Measurements from ENCODE around the gene SLC25A45.
A peak's percentile ranks its signal among the peaks of the same experiment; 100 is the strongest.
"Not testable (repeated sequence)": the region's sequence is repeated elsewhere in the genome, so short reads cannot be mapped to it uniquely, and the experiment has no call there.

The SLC25A45 gene

GRCh38 chr11:65362966-65363365 is 19.5 kb downstream of the SLC25A45 start:
- DNase-seq (ENCODE audit: low read depth) = no peak

GRCh38 chr11:65362320-65362931 is 20.0 kb downstream of the SLC25A45 start:
- DNase-seq (ENCODE audit: low read depth) = no peak

- DNase-seq (ENCODE audit: low read depth) = no peak
Measured at GRCh38 chr11:65357856-65358356, 24.5 kb downstream of the SLC25A45 start.

- no peak for DNase-seq (ENCODE audit: low read depth)
Measured at GRCh38 chr11:65356394-65356972, 26.0 kb downstream of the SLC25A45 start.

GRCh38 chr11:65355776-65356393 is 26.6 kb downstream of the SLC25A45 start:
- no peak for DNase-seq (ENCODE audit: low read depth)

- peak; percentile 49 for DNase-seq (ENCODE audit: low read depth)
Measured at GRCh38 chr11:65355013-65355775, 27.3 kb downstream of the SLC25A45 start.

- peak; percentile 92 for DNase-seq (ENCODE audit: low read depth)
Measured at GRCh38 chr11:65354265-65355012, 28.0 kb downstream of the SLC25A45 start, which contains the start of gene TIGD3. Gene TIGD3 (plus strand): TSS chr11:65354751. CDS start chr11:65355809, 1,058 bp downstream.

GRCh38 chr11:65353900-65354264 is 28.6 kb downstream of the SLC25A45 start:
- no peak for DNase-seq (ENCODE audit: low read depth)

- no peak for DNase-seq (ENCODE audit: low read depth)
Measured at GRCh38 chr11:65353376-65353775, 29.1 kb downstream of the SLC25A45 start.

GRCh38 chr11:65352783-65353182 is 29.7 kb downstream of the SLC25A45 start:
- no peak for DNase-seq (ENCODE audit: low read depth)

GRCh38 chr11:65351511-65351910 is 30.9 kb downstream of the SLC25A45 start:
- no peak for DNase-seq (ENCODE audit: low read depth)

- DNase-seq (ENCODE audit: low read depth) = no peak
Measured at GRCh38 chr11:65341856-65342255, 40.6 kb downstream of the SLC25A45 start.

GRCh38 chr11:65340226-65340625 is 42.2 kb downstream of the SLC25A45 start:
- no peak for DNase-seq (ENCODE audit: low read depth)

GRCh38 chr11:65338676-65339075 is 43.8 kb downstream of the SLC25A45 start:
- DNase-seq (ENCODE audit: low read depth) = no peak

GRCh38 chr11:65334696-65335295 is 47.6 kb downstream of the SLC25A45 start:
- DNase-seq (ENCODE audit: low read depth) = no peak

GRCh38 chr11:65332591-65332990 is 49.9 kb downstream of the SLC25A45 start:
- DNase-seq (ENCODE audit: low read depth) = not testable (repeated sequence)

GRCh38 chr11:65330544-65330943 is 51.9 kb downstream of the SLC25A45 start:
- DNase-seq (ENCODE audit: low read depth) = no peak

GRCh38 chr11:65329944-65330403 is 52.5 kb downstream of the SLC25A45 start:
- peak; percentile 50 for DNase-seq (ENCODE audit: low read depth)

- DNase-seq (ENCODE audit: low read depth) = no peak
Measured at GRCh38 chr11:65329478-65329877, 53.0 kb downstream of the SLC25A45 start.

GRCh38 chr11:65327021-65327420 is 55.4 kb downstream of the SLC25A45 start:
- no peak for DNase-seq (ENCODE audit: low read depth)

GRCh38 chr11:65325435-65325834 is 57.0 kb downstream of the SLC25A45 start:
- no peak for DNase-seq (ENCODE audit: low read depth)
